Fibroblast of mammary gland (primary cell): Measurements from ENCODE around the gene TOR1A.

Experiments
- DNase-seq: peaks from one replicate; pipeline ENCODE4 v3.0.0-alpha.2; 2010; ENCODE audit warnings: low read depth
- H3K4me3 ChIP-seq: 2 replicates; pipeline ENCODE4 v1.5.1; 2011; ENCODE audit warnings: low read depth, mild to moderate bottlenecking, low read length, moderate library complexity; ENCODE audit not compliant: control insufficient read depth
- CTCF ChIP-seq: conservative IDR thresholded peaks from 2 replicates; pipeline ENCODE4 v1.5.1; 2011; ENCODE audit warnings: low read depth, low read length, inconsistent platforms; ENCODE audit not compliant: control insufficient read depth, insufficient read depth

Gene TOR1A

GRCh38 chr9:129832982-129833381 is 9.0 kb upstream of the TOR1A start:
- peak; percentile 35 for DNase-seq
- TF ChIP-seq CTCF = no peak
- no peak overlapping the region for H3K4me3 ChIP-seq

- TF ChIP-seq CTCF = no peak
- no peak for DNase-seq
- no peak overlapping the region for H3K4me3 ChIP-seq
These were observed 5.0 kb upstream of the TOR1A start for GRCh38 chr9:129828969-129829368.

GRCh38 chr9:129828051-129828450 is 4.1 kb upstream of the TOR1A start:
- no peak for DNase-seq
- no peak for TF ChIP-seq CTCF
- H3K4me3 ChIP-seq = no peak overlapping the region

DNA sequence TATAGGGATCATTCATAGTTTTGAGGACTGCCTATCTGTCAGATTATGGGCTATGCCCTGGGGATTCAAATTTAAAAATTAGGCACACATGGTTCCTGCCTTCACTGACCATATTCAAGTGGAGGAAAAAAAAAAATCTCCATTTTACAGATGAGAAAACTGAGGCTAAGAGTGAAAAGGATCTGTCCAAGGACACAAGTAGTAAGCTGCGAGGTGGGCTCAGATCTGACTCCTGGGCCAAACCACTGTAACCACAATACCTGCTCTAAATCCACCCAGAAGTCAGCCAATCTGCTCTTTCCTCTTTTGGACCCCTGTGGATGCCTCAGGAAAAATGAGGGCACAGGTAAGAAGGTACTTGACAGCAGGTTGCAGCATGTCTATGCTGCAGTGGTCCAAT is 2.8 kb upstream of the TOR1A start:
- TF ChIP-seq CTCF = no peak

GRCh38 chr9:129826344-129826743 is 2.4 kb upstream of the TOR1A start:
- DNase-seq = peak; percentile 32
- no peak for TF ChIP-seq CTCF
- no peak overlapping the region for H3K4me3 ChIP-seq

More for the DNA sequence above, 2.8 kb upstream of the TOR1A start:
- no peak for DNase-seq
- no peak overlapping the region for H3K4me3 ChIP-seq

DNA sequence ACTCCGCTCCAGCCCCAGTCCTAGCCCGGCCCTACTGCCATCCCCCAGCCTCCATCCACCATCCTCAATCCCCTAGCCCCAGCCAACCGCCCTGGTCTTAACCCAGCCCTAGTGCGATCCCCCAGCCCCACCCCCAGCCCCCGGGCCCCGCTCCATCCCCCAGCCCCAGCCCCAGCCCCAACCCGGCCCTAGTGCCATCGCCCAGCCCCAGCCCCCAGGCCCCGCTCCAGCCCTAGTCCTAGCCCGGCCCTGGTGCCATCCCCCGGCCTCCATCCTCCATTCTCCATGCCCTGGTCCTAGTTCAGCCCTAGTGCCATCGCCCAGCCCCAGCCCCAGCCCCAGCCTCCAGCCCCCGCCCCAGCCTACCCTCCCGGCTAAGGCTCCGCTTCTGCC is 398 bp downstream of the TOR1A start:
- no peak for DNase-seq
- H3K4me3 ChIP-seq = peak overlapping the region; percentile 69
- no peak for TF ChIP-seq CTCF

DNA sequence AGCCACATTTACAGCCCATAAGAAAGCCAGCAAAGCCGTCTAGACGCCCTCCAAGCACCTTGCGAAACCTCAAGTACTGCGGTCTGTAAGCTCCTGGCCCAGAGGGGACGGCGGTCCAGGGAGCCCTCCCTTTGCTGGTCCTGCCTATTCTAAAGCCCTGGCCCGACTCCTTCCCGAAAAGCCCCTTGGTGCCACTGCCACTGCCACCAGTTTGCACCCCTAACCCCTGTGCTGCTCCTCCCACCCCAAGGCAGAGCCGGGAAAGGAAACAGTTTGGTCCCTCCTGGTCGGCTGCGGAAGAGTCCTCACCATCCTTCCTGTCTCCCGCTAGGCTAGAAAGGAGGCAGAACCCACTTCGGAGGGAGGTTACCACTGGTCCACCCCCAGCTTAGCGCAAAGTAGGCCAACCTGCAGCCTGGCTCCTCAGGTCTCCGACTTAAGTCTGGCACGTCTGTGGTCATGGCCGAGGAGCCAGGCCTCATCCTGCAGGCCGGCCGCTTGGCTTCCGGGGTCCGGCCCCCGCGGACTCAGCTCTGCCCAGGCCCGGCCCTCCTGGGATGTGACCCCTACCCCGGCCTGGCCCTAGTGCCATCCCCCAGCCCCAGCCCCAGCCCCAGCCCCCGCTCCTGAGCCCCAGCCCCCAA is 916 bp downstream of the TOR1A start:
- H3K4me3 ChIP-seq = peak overlapping the region; percentile 69
- TF ChIP-seq CTCF = no peak
- peak; percentile 33 for DNase-seq
